ENCODE data around the gene NXN.
"Not testable (repeated sequence)": the region's sequence is repeated elsewhere in the genome, so short reads cannot be mapped to it uniquely, and the experiment has no call there.

NXN gene

GRCh38 chr17:829614-830013 lies 150.0 kb downstream of the NXN start:
- DNase-seq (ENCODE audit: low spot score) = not testable (repeated sequence)

- DNase-seq (ENCODE audit: low spot score) = no peak
Measured at GRCh38 chr17:828761-829160, 150.8 kb downstream of the NXN start.

DNA sequence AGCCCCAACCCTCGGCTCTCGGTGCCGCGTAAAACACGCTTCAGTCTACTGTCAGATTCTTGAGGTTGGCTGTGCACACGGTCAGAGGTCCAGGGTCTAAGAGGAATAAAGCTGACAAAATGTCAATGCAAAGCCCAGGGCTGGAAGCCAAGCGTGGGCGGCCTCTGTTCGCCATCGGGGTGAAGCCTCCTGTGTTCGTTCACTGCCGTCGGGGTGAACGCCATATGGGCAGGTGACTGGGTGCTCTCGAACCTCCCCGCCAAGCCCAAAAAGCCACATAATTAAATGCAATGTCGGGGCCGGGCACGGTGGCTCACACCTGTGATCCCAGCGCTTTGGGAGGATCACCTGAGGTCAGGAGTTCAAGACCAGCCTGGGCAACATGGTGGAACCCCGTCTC lies 152.8 kb downstream of the NXN start:
- DNase-seq (ENCODE audit: low spot score) = no peak

DNA sequence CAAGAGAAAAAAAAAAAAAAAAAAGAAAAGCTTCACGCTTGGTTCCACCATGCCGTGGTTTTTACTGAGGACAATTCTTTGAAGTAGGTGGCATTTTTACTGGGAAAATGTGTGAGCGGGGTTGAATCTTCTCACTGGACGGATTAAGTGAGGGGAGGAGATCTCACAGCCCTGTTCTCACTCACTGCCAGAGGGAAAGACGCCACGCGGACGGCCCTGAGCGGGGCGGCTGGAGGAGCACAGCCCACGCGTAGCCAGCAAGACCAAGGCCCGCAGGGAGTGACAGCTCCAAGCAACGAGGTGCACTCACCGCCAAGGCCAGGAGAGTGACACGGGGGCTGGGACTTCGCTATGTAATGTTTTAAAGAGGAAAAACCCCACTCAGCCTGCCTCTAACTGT lies 154.4 kb downstream of the NXN start:
- DNase-seq (ENCODE audit: low spot score) = no peak

DNA sequence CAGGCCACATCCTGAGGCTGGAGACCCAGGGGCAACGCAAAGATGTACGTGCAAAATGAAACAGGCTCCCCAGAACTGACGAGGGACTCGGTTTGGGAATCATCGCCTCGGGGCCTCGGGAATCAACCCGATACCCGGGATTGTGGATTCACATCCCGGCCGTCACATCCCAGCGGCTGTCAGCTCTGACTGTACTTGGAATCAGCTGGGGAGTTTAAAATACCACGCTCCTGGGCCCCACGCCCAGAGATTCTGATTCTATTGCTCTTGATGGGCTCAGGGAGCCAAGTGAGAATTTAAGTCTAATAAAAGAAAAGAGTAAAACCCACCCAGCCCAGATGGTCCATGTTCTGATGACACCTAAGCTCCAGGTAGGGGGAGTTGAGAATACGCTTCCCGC lies 155.2 kb downstream of the NXN start:
- no peak for DNase-seq (ENCODE audit: low spot score)

GRCh38 chr17:823501-823902 lies 156.1 kb downstream of the NXN start:
- DNase-seq (ENCODE audit: low spot score) = no peak

GRCh38 chr17:819251-819650 lies 160.3 kb downstream of the NXN start:
- DNase-seq (ENCODE audit: low spot score) = no peak

DNA sequence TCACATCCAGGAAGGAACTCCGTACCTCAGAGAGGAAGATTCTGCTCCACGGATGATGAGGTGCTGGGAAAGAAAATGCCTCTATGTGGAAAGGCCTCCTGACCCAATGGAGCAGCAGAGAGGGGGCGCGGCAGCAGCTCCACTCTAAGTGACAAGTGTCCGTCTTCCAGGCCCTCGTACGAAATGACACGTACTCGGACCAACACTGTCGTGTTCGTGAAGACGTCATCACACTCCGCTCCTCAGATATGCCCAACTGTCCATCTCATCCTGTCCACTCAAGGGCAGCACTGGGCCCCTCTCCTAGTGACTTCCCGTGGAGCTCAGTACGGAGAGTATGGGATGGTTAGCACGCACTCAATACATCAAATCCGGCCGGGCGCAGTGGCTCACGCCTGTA lies 165.2 kb downstream of the NXN start:
- no peak for DNase-seq (ENCODE audit: low spot score)

DNA sequence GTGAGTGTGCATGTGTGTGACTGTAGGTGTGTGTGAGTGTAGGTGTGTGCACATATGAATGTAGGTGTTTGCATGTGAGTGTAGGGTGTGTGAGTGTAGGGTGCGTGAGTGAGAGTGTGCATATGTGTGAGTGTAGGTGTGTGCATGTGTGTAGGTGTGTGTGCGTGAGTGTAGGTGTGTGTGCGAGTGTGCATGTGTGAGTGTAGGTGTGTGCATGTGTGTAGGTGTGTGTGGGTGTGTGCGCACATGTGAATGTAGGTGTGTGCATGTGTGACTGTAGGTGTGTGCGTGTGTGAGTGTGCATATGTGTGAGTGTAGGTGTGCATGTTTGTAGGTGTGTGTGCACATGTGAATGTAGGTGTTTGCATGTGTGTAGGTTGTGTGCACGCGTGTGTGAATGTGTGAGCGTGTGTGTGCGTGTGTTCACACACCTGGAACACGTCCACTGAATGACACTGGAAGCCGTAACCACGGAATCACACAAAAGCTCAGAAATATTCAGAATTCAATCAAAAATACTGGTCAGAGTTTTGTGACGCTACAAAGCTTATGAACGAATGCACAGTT lies 166.9 kb downstream of the NXN start:
- DNase-seq (ENCODE audit: low spot score) = no peak

DNA sequence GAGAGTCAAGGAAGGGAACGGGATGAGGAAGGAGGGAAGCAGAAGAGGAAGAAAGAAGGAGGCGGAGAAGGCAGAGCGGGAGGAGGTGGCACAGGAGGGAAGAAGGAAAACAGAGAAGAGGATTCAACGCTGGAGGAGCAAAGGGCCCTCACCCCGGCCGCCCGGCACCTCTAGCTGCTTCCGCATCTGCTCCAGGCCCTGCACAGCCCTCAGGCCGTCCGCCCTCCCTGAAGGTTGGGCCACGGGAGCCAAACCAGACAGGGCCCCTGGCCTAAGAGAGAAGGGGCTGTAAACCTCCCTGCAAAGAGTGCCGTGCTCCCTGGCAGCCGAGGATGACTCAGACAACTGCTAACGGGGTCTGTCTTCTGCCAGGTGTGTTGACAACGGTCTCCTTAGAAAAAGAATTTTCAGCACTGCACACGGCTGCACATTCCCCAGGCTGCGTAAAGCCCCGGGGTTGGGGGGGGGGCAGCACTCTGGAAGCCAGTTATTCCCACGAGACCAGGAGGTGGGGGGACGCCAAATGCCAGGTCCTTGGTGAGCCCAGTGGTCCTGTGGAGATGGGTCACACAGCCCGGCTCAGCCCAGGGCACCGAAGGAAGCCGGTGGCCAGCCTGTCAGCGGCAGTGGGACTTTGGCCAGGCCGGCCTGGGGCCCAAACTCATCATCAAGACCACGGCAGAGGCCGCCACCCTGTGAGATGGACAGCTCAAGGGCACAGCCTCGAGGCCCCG lies 168.4 kb downstream of the NXN start:
- no peak for DNase-seq (ENCODE audit: low spot score)

GRCh38 chr17:807523-808294 lies 171.9 kb downstream of the NXN start:
- no peak for DNase-seq (ENCODE audit: low spot score)

GRCh38 chr17:806781-807522 lies 172.6 kb downstream of the NXN start:
- DNase-seq (ENCODE audit: low spot score) = no peak

DNA sequence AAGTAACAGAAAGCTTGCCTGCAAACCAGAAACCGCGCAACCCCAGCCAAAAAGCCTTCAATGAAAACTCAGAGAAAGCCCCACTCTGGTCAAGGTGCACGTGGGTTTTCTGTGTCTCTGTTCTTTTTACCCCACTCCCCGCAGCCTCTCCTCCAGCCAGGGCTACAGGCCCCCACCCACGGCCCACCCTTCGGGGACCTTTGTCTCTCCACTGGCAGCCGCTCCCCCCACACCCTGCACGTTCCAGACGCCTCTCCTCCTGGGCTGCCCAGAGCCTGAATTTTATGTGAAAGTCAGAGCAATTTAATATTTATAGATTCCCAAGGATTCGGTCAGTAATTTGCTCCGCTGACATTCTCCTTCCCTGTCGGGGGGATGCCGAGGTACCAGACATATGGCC lies 173.2 kb downstream of the NXN start:
- no peak for DNase-seq (ENCODE audit: low spot score)

DNA sequence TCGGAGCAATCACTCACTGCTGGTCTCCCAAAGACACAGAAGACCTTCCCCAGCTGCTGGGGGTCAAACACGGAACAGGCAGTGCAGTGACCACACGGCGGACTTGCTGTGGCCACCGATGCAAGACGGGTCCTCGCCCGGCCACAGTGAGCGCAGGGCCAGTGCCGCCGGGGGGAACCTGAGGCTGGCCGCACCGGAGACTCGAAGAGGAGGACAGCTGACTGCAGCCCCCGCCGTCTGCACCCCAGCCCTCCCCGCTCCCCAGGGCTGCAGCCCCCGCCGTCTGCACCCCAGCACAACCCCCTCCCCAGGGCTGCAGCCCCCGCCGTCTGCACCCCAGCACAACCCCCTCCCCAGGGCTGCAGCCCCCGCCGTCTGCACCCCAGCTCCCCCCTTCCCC lies 173.7 kb downstream of the NXN start:
- DNase-seq (ENCODE audit: low spot score) = not testable (repeated sequence)

GRCh38 chr17:804541-805435 lies 174.8 kb downstream of the NXN start:
- no peak for DNase-seq (ENCODE audit: low spot score)

GRCh38 chr17:802901-803881 lies 176.4 kb downstream of the NXN start:
- no peak for DNase-seq (ENCODE audit: low spot score)

GRCh38 chr17:802481-802880 lies 177.1 kb downstream of the NXN start:
- no peak for DNase-seq (ENCODE audit: low spot score)

DNA sequence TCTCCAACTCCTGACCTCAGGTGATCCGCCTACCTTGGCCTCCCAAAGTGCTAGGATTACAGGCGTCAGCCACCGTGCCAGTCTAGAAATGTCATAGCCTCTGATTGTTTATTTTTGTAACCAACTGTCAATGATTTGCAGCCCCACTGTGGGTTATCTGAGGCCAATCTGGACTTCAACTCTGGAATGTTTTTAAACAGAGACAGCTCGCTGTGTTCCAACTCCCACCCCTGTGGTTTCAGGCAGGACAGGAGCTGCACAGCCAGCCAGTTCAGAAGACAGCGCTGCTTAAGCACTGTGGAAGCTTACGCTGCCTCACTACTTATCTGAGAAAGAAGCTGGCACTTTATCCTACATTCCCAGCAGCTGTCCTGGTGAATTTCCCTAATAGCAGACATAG lies 177.9 kb downstream of the NXN start:
- DNase-seq (ENCODE audit: low spot score) = peak; percentile 61

- no peak for DNase-seq (ENCODE audit: low spot score)
Measured at GRCh38 chr17:800446-801242, 178.9 kb downstream of the NXN start.

GRCh38 chr17:799261-799660 lies 180.3 kb downstream of the NXN start:
- no peak for DNase-seq (ENCODE audit: low spot score)

All from kidney tubule cell (primary cell).